Stomach (tissue), 9 donors: Measurements from ENCODE around the gene ILF2. TPM values are rescaled to one million over a fixed set of nuclear protein-coding genes. Genes with fewer than 3 reads are reported as not detected.
"Not testable (repeated sequence)": the region's sequence is repeated elsewhere in the genome, so short reads cannot be mapped to it uniquely, and the experiment has no call there.

Experiments
- DNase-seq, 2 donors: peaks; one replicate each; pipeline versions ENCODE4 v3.0.0 to v3.0.0-alpha.2; 2013 to 2019
- H3K27ac ChIP-seq, 5 donors: fragments of 200-600 bp in 4 of 5; sonication (generic) in 4 of 5; one replicate each; pipeline ENCODE4 v1.5.1; 2013 to 2019; ENCODE audit warnings: mild to moderate bottlenecking in 1 of 5, moderate library complexity in 1 of 5
- H3K27me3 ChIP-seq, 3 donors: fragments of 200-600 bp; sonication (generic); one replicate each; pipeline ENCODE4 v1.5.1; 2017 to 2019; ENCODE audit warnings: mixed run types in 1 of 3
- H3K36me3 ChIP-seq, 4 donors: fragments of 200-600 bp; sonication (generic); 1 replicate in 3 of 4; 2 replicates in 1 of 4; pipeline ENCODE4 v1.5.1; 2016 to 2019
- H3K4me1 ChIP-seq, 4 donors: fragments of 200-600 bp; sonication (generic); one replicate each; pipeline ENCODE4 v1.5.1; 2016 to 2019
- H3K4me3 ChIP-seq, 4 donors: fragments of 200-600 bp; sonication (generic) in 3 of 4; one replicate each; pipeline ENCODE4 v1.5.1; 2016 to 2019; ENCODE audit warnings: mild to moderate bottlenecking in 1 of 4
- H3K9me3 ChIP-seq, 4 donors: fragments of 200-600 bp; sonication (generic); one replicate each; pipeline ENCODE4 v1.5.1; 2016 to 2019
- EP300 ChIP-seq: sonication (generic); formaldehyde crosslinking; IDR thresholded peaks from one replicate; pipeline ENCODE4 v1.6.1; 2017; ENCODE audit warnings: antibody characterized with exemption
- POLR2A ChIP-seq, 4 donors: fragments of 450-650 bp; IDR thresholded peaks; one replicate each; pipeline ENCODE4 v1.6.1; 2016; ENCODE audit warnings: antibody characterized with exemption in 4 of 4, control low read depth in 2 of 4, mild to moderate bottlenecking in 1 of 4, moderate library complexity in 1 of 4
- POLR2AphosphoS5 ChIP-seq, 3 donors: sonication (generic); formaldehyde crosslinking; IDR thresholded peaks; one replicate each; pipeline ENCODE4 v1.6.1; 2016; ENCODE audit warnings: antibody characterized with exemption in 3 of 3
- WGBS, 5 donors: extraction: QIAGEN DNeasy Blood & Tissue Kit in 3 of 5; methylation state at CpG; one replicate each; pipeline versions ENCODE4 v1.1.5 to v1.1.7; 2013 to 2018; 5-methylcytosine and 5-hydroxymethylcytosine counted together
- intact Hi-C: fragments of 100-400 bp; cut with DNase I; formaldehyde crosslinking; loops from one replicate; pipeline ENCODE4 v1.15.1; 2023; ENCODE audit warnings: low total_unique reads
- polyA plus RNA-seq, 3 donors: library from polyadenylated mRNA; stranded (reverse); fragments of 200-250 nt; gene quantifications; one replicate each; pipeline ENCODE4 v1.2.3, GENCODE V29; 2013
- total RNA-seq, 5 donors: library from RNA; depleted of rRNA; stranded (reverse); fragments of >200 nt; gene quantifications; one replicate each; pipeline versions ENCODE4 v1.1.0 to v1.2.3, GENCODE V29; 2014 to 2016
- TF ChIP-seq, protein P1 (sequence below), 7 experiments: fragments of 450-650 bp in 4 of 7; fragments of 200-600 bp in 3 of 7; sonication (generic) in 3 of 7; IDR thresholded peaks; one replicate each; pipeline ENCODE4 v1.5.1; 2016 to 2019; ENCODE audit warnings: antibody characterized with exemption in 7 of 7, control low read depth in 2 of 7, mild to moderate bottlenecking in 1 of 7
- donor health status: healthy with polysubstance abuse.
- donor health status: Bipolar disorder and iron deficiency.
- donor health status: healthy.

ILF2 gene
- total and polyA plus RNA-seq, 8 donors, result 17.1 to 138 (median 72.1) TPM

DNA sequence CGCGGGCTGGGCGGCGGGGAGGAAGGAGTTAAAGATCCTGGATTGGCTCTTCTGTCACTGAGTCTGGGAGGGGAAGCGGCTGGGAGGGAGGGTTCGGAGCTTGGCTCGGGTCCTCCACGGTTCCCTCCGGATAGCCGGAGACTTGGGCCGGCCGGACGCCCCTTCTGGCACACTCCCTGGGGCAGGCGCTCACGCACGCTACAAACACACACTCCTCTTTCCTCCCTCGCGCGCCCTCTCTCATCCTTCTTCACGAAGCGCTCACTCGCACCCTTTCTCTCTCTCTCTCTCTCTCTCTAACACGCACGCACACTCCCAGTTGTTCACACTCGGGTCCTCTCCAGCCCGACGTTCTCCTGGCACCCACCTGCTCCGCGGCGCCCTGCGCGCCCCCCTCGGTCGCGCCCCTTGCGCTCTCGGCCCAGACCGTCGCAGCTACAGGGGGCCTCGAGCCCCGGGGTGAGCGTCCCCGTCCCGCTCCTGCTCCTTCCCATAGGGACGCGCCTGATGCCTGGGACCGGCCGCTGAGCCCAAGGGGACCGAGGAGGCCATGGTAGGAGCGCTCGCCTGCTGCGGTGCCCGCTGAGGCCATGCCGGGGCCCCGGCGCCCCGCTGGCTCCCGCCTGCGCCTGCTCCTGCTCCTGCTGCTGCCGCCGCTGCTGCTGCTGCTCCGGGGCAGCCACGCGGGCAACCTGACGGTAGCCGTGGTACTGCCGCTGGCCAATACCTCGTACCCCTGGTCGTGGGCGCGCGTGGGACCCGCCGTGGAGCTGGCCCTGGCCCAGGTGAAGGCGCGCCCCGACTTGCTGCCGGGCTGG lies 7.9 kb upstream of the ILF2 start, which contains the start of gene NPR1:
TSS of gene NPR1 (plus strand) at position 170 of the 818 bp plus-strand sequence. CDS start at position 591, 421 bp downstream.
- peak; percentile 40 to 81 for DNase-seq

DNA sequence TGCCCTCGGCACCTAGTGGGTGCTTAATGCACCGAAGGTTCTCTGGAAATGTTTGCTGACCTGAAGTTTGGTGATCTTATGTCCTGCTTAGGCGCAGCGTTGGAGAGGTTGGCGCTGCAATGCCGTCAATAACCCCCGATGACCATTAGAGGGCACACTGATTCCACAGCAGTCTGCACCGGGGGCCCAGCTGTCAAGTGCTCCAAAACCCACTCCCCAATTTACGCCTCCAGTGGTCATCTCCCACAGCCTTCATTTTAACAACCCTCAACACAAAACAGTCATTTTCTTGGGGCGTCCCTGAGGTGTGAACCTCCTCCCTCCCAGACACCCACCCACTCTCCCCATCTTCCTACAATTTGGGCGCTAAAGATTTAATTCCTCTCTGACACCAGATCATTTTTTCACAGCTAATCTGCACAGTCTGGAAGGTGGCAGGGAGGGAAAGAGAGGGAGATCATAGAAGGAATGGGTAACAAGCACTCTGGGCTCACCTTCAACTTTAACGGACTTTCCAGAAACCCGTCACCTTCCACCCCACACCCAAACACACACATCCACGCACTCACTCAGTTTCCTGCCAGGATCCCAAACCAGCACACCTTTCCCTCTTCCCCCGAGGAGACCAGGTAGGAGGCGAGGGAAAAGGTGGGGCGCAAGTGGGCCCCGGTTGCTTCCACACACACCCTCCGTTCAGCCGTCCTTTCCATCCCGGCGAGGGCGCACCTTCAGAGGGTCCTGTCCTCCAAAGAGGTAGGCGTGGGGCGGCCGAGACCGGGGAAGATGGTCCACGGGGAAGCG lies 7.1 kb upstream of the ILF2 start:
- Histone ChIP-seq H3K27ac (peak overlapping the region; percentile 14 to 77 (median 41)), H3K27me3 (peaks cover 0 to 44% (median 35%) of the 10 kb centered on the region in 3 donors), H3K36me3 (peaks cover 0 to 16% (median 2%) of the 10 kb centered on the region in 4 donors), H3K4me1 (peaks cover 23 to 38% (median 27%) of the 10 kb centered on the region in 4 donors), H3K9me3 (no peaks in the 10 kb centered on the region), H3K4me3 (peak overlapping the region; percentile 42 to 65 (median 56))
- WGBS, 5 donors, result 1 to 4% (median 1%) methylated on average over 29 of the region's 29 CpGs
- intact Hi-C loops, result no loop called here
- peak; percentile 63 to 83 for DNase-seq
- TF ChIP-seq EP300 (no peak), POLR2AphosphoS5 (IDR thresholded peaks at IDR 0.05) (no peak), POLR2A (IDR thresholded peaks at IDR 0.05) (no peak)
- TF ChIP-seq, protein P1, sequence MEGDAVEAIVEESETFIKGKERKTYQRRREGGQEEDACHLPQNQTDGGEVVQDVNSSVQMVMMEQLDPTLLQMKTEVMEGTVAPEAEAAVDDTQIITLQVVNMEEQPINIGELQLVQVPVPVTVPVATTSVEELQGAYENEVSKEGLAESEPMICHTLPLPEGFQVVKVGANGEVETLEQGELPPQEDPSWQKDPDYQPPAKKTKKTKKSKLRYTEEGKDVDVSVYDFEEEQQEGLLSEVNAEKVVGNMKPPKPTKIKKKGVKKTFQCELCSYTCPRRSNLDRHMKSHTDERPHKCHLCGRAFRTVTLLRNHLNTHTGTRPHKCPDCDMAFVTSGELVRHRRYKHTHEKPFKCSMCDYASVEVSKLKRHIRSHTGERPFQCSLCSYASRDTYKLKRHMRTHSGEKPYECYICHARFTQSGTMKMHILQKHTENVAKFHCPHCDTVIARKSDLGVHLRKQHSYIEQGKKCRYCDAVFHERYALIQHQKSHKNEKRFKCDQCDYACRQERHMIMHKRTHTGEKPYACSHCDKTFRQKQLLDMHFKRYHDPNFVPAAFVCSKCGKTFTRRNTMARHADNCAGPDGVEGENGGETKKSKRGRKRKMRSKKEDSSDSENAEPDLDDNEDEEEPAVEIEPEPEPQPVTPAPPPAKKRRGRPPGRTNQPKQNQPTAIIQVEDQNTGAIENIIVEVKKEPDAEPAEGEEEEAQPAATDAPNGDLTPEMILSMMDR (IDR thresholded peaks at IDR 0.05), result peak in 5 of 7 experiments; percentile 75 to 91 (median 87)

More for the DNA sequence above, 7.9 kb upstream of the ILF2 start, which contains the start of gene NPR1:
- Histone ChIP-seq H3K4me3 (peak within 1 kb of the TSS; percentile 42 to 65 (median 56)), H3K36me3 (peaks cover 0 to 21% (median 3%) of the 10 kb centered on the region in 4 donors), H3K27ac (peak within 1 kb of the TSS; percentile 33 to 77 (median 45)), H3K27me3 (peaks cover 0 to 44% (median 35%) of the 10 kb centered on the region in 3 donors), H3K9me3 (no peaks in the 10 kb centered on the region), H3K4me1 (peaks cover 23 to 39% (median 27%) of the 10 kb centered on the region in 4 donors)
- no peak for TF ChIP-seq POLR2AphosphoS5 (IDR thresholded peaks at IDR 0.05)
- no peak for TF ChIP-seq EP300
- TF ChIP-seq, protein P1 (IDR thresholded peaks at IDR 0.05), result no peak
- no peak for TF ChIP-seq POLR2A (IDR thresholded peaks at IDR 0.05)
- 1% methylated on average over 55 to 78 of the region's 78 CpGs for WGBS, 5 donors
- intact Hi-C loops, result no loop called here

DNA sequence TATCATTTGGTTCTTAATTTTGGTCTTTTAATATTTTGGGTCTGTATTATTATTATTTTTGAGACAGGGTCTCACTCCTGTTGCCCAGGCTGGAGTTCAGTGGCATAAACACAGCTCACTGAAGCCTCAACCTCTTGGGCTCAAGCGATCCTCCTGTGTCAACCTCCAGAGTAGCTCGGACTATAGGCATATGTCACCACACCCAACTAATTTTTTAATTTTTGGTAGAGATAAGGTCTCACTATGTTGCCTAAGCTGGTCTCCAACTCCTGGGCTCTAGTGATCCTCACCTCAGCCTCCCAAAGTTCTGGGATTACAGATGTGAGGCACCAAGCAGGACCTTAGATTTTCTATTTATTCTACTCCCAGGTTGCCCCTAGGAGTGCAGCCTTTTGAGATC lies 2.7 kb upstream of the ILF2 start:
- H3K4me1 ChIP-seq, result peaks cover 30 to 39% (median 35%) of the 10 kb centered on the region in 4 donors
- WGBS, 5 donors, result 91 to 97% (median 93%) methylated on average over 2 of the region's 2 CpGs
- peaks cover 0 to 10% (median 9%) of the 10 kb centered on the region in 3 donors for H3K27me3 ChIP-seq
- intact Hi-C loops, result no loop called here
- TF ChIP-seq EP300 (no peak), POLR2AphosphoS5 (IDR thresholded peaks at IDR 0.05) (no peak), POLR2A (IDR thresholded peaks at IDR 0.05) (no peak)
- TF ChIP-seq, protein P1 (IDR thresholded peaks at IDR 0.05), result no peak
- H3K4me3 ChIP-seq, result no peak overlapping the region
- H3K9me3 ChIP-seq, result no peaks in the 10 kb centered on the region
- no peak overlapping the region for H3K27ac ChIP-seq
- no peak for DNase-seq
- H3K36me3 ChIP-seq, result peaks cover 4 to 11% (median 9%) of the 10 kb centered on the region in 4 donors

DNA sequence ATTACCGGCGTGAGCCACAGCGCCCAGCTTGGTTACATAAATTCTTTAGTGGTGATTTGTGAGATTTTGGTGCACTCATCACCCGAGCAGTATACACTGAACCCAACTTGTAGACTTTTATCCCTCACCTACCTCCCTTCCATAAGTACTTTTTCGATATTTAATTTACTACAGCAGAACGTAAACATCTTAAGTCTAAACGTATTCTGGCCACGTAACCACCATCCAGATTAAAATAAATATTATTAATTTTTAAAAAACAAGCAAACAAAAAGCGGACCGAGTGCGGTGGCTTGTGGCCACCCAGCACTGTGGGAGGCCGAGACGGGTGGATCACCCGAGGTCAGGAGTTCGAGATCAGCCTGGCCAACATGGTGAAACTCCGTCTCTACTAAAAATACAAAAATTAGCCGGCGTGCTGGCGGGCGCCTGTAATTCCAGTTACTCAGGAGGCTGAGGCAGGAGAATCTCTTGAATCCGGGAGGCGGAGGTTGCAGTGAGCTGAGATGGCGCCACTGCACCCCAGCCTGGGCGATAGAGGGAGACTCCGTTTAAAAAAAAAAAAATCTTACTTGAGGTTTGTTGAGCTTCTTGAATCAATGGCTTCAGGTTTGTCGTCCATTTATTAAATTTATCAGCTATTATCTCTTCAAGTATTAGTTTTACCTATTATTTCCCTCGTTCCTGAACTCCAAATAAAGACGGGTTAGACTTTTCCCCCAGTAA lies 998 bp upstream of the ILF2 start:
- DNase-seq, H3K27me3 ChIP-seq, H3K9me3 ChIP-seq, intact Hi-C loops: not testable (repeated sequence)
- peaks cover 21 to 33% (median 29%) of the 10 kb centered on the region in 4 donors for H3K4me1 ChIP-seq
- H3K4me3 ChIP-seq, result peak overlapping the region; percentile 73 to 91 (median 82)
- 6 to 10% (median 7%) methylated on average over 28 of the region's 28 CpGs for WGBS, 5 donors
- peak overlapping the region; percentile 86 to 92 (median 91) for H3K27ac ChIP-seq
- H3K36me3 ChIP-seq, result peaks cover 21 to 29% (median 26%) of the 10 kb centered on the region in 4 donors
